BE2C (cell line): ENCODE results near the gene TADA3.

Experiments
- DNase-seq: peaks from one replicate; pipeline ENCODE4 v3.0.0-alpha.2; 2020
- H3K27me3 ChIP-seq: fragments of 250-450 bp; sonication (Bioruptor Pico); 2 replicates; pipeline ENCODE4 v1.5.1; 2020; ENCODE audit warnings: mild to moderate bottlenecking
- H3K36me3 ChIP-seq: fragments of 250-450 bp; sonication (Bioruptor Pico); 2 replicates; pipeline ENCODE4 v1.5.1; 2020; ENCODE audit warnings: mild to moderate bottlenecking
- H3K4me1 ChIP-seq: fragments of 250-450 bp; sonication (Bioruptor Pico); 2 replicates; pipeline ENCODE4 v1.5.1; 2020
- H3K4me3 ChIP-seq: 2 replicates; pipeline ENCODE4 v1.5.1; 2011; ENCODE audit warnings: low read depth, low read length
- H3K9me3 ChIP-seq: fragments of 250-450 bp; sonication (Bioruptor Pico); 2 replicates; pipeline ENCODE4 v1.5.1; 2020
- CTCF ChIP-seq: IDR thresholded peaks from 2 replicates; pipeline ENCODE4 v1.5.1; 2012; ENCODE audit warnings: mild to moderate bottlenecking, low read depth, low read length

Gene TADA3

GRCh38 chr3:9833078-9833477 is 40.8 kb upstream of the TADA3 start:
- no peak overlapping the region for H3K4me3 ChIP-seq
- H3K27me3 ChIP-seq, result no peaks in the 10 kb centered on the region
- H3K36me3 ChIP-seq, result no peaks in the 10 kb centered on the region
- TF ChIP-seq CTCF, result no peak
- H3K9me3 ChIP-seq, result no peaks in the 10 kb centered on the region
- H3K4me1 ChIP-seq, result no peaks in the 10 kb centered on the region
- DNase-seq, result no peak

GRCh38 chr3:9831253-9831652 is 39.0 kb upstream of the TADA3 start:
- H3K36me3 ChIP-seq, result no peaks in the 10 kb centered on the region
- H3K27me3 ChIP-seq, result no peaks in the 10 kb centered on the region
- H3K4me3 ChIP-seq, result no peak overlapping the region
- H3K4me1 ChIP-seq, result no peaks in the 10 kb centered on the region
- DNase-seq, result no peak
- no peak for TF ChIP-seq CTCF
- H3K9me3 ChIP-seq, result no peaks in the 10 kb centered on the region

DNA sequence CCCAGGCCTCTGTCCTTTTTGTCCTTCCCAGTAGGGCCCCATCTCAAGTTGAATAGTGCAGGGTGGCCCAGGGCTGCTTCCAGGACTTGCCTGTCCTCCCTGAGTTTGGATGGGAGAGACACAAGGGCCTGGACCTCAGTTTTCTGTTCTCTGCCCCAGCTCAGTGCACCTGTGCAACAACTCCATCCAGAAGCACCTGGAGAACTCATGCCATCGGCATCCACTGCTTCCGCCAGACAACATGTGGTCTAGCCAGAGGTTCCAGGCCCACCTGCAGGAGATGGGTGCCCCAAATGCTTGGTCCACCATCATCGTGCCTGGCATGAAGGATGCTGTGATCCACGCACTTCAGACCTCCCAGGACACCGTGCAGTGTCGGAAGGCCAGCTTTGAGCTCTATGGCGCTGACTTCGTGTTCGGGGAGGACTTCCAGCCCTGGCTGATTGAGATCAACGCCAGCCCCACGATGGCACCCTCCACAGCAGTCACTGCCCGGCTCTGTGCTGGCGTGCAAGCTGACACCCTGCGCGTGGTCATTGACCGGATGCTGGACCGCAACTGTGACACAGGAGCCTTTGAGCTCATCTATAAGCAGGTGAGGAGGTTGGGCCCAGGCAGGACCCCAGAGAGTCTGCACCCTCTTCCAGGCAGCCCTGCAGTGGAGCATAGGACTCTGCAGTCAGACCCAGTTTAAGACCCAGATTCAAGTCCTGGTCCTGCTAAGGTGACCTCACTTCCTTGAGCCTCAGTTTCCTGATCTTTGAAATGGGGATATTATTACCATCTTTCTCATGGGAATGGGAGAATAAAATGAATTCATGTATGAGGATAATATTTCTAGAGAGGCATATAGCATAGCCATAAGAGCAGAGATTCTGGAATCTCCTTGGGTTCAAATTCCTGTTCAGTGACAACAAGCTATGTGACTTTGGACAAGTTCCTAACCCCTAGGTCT is 36.8 kb upstream of the TADA3 start:
- Histone ChIP-seq H3K36me3 (no peaks in the 10 kb centered on the region), H3K4me1 (no peaks in the 10 kb centered on the region), H3K9me3 (no peaks in the 10 kb centered on the region), H3K27me3 (no peaks in the 10 kb centered on the region), H3K4me3 (no peak overlapping the region)
- no peak for DNase-seq
- TF ChIP-seq CTCF, result no peak

GRCh38 chr3:9826815-9827573 is 34.7 kb upstream of the TADA3 start:
- Histone ChIP-seq H3K9me3 (no peaks in the 10 kb centered on the region), H3K4me1 (no peaks in the 10 kb centered on the region), H3K4me3 (no peak overlapping the region), H3K27me3 (no peaks in the 10 kb centered on the region), H3K36me3 (no peaks in the 10 kb centered on the region)
- DNase-seq, result peak; percentile 23
- TF ChIP-seq CTCF, result peak; percentile 36

DNA sequence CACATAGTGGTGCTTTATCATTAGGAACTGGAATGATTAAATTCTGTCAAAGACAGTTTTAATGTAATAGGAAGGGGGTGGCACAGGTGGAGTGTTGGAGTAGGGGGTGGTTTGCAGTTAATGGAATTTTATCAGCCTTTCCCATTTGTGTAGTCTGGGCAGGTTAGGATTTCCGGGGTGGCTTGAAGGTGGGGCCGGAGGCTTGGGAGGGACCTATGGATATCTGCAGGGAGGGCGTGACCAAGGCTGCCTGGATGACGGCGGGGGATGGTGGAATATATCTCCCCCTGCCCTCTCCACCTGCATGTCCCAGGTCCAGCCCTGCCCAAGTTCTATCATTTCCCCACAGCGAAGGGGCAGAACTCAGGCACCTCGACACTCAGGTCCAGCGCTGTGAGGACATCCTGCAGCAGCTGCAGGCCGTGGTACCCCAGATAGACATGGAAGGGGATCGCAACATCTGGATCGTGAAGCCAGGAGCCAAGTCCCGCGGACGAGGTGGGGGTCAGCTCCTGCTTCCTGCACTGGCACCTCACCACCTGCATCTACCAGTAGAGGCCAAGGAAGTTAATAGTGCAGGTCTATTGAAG is 33.3 kb upstream of the TADA3 start:
- no peak overlapping the region for H3K4me3 ChIP-seq
- no peaks in the 10 kb centered on the region for H3K9me3 ChIP-seq
- TF ChIP-seq CTCF, result no peak
- no peaks in the 10 kb centered on the region for H3K27me3 ChIP-seq
- no peak for DNase-seq
- H3K36me3 ChIP-seq, result no peaks in the 10 kb centered on the region
- H3K4me1 ChIP-seq, result no peaks in the 10 kb centered on the region
